Cerebellar nuclear complex (tissue), 1 donor: ENCODE results near the gene RAPGEF4.
"Not testable (repeated sequence)": the region's sequence is repeated elsewhere in the genome, so short reads cannot be mapped to it uniquely, and the experiment has no call there.

ENCODE experiments used
- DNase-seq, 2 experiments: peaks; one replicate each; lab custom pipeline; 2025; lab: John Stamatoyannopoulos, UW

Gene RAPGEF4

GRCh38 chr2:172726172-172726735 is 9.4 kb upstream of the RAPGEF4 start:
- peak; percentile 84 to 87 for DNase-seq

- no peak for DNase-seq
Observed at GRCh38 chr2:172730411-172730810, 5.2 kb upstream of the RAPGEF4 start.

DNA sequence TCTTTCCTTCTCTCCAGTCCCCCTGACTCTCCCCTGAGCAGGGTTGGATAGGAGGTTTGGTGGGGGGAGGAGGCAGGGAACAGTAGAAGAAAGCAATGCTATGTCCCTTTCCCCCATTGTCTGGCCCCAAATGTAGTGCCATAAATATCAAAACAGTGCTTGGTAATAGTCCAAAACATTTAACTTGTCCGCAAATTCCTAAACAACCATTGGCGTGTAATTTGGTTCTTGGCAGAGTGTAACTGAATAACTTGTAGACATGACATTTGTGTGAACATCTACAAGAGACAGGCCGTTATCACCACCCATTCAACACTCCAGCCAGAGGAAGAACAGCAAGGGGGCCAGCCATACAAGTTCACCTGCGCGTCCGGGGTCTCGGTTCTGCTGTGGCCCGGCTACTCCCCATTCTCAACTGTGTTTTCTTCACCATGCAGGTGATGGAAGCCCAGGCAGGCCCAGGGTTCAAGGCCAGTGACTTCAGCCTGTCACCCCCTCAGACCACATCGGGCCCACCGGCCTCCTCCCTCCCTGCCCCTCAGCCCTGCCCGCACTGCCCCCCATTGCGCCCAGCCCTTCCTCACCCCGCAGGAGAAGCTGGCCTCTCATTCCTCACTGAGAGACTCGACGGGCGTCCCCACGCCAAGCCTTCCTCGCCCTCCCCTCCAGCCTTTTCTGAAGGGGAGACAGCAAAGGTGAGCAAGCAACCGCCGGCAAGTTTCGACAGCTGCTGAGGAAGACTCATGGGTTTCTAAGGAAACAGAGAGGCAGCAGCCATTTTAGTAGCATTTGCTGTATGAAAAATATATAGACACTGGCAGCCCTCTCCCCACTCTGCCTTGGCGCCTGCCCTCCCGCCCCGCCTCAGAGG is 699 bp upstream of the RAPGEF4 start:
- no peak for DNase-seq

DNA sequence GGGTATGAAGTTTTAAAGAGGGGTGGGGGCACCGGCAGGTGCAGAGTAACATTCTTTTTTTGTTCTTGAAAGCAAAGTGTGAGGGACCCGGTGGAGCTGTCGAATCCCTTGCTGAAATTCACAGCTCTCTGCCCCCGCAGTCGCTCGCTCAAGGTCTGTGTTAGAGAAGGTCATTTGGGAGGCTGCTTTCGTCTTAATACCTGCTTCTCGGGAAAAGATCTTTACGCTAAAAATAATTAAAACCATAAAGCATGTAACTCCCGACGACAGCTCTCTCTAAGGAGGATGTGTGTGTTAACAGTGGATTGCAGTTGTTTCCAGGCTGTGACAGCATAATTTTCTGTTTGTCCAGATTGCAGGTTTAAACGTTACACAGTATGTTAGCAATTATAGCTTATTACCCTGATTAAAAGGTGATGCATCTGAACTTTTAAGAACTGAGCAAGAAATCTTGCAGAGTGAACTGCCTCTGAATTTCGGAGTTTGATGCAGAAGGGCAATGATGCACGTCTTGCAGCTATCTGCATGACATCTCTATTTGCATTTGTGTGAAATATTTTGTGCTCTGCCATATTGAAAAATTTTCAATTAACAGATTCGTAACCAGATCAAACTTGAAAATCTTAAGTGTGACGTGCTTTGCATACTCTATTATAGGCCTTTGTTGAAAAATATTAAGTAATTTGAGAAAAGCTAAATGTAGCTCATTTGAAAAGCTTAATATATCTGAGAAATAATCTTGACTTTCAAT is 954 bp downstream of the RAPGEF4 start:
- no peak for DNase-seq

- no peak for DNase-seq
Observed at GRCh38 chr2:172739661-172740266, 4.1 kb downstream of the RAPGEF4 start.

GRCh38 chr2:172740856-172741255 is 5.2 kb downstream of the RAPGEF4 start:
- DNase-seq, result no peak

GRCh38 chr2:172742931-172743540 is 7.4 kb downstream of the RAPGEF4 start:
- no peak for DNase-seq

DNA sequence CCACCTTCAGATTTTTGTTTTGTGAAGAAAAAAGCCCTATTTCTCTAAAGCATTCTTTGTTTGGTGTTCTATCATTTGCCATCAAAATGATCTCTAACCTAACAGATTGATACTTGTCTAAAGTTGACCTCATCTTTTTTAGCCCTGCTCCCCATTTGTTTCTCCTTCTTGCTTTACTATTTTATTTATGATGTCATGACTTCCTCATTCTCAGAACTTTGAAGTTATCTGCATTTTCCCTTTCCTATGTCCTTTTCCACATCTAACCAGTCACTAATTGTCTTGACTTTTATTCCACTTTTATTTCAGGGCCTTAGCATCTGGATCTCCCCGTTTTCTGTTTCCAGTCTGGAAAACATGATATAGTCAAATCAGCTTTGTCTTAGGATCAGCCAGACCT is 8.3 kb downstream of the RAPGEF4 start:
- DNase-seq, result no peak

DNA sequence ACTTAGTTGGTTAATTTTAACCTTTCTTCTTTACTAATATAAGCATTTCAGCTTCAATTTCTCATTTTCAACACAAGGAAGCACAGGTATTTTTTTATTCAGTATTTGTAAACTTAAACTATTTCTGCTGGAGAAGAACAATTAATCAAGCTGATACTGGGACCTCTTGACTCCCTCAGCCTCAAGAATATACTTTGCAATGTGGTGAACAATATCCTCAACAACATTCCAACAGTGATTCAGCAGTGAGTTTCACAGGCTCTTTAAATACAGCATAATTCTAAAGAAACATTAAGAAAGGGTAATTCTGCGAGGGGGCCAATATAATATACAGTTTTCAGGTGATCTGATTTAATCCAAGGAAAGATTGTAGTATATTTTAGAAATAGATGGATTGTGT is 10.0 kb downstream of the RAPGEF4 start:
- DNase-seq, result no peak

- DNase-seq, result not testable (repeated sequence)
Observed at GRCh38 chr2:172748543-172748942, 12.9 kb downstream of the RAPGEF4 start.

DNA sequence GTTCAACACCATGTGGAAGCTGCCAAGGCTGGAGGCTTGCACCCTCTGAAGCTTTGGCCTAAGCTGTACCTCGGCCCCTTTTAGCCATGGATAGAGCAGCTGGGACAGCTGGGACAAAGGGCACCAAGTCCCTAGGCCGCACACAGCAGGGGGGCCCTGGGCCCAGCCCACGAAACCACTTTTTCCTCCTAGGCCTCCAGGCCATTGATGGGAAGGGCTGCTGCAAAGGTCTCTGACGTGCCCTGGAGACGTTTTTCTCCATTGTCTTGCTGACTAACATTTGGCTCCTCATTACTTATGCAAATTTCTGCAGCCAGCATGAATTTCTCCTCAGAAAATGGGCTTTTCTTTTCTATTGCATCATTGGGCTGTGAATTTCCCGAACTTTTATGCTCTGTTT is 13.7 kb downstream of the RAPGEF4 start:
- DNase-seq, result no peak

DNA sequence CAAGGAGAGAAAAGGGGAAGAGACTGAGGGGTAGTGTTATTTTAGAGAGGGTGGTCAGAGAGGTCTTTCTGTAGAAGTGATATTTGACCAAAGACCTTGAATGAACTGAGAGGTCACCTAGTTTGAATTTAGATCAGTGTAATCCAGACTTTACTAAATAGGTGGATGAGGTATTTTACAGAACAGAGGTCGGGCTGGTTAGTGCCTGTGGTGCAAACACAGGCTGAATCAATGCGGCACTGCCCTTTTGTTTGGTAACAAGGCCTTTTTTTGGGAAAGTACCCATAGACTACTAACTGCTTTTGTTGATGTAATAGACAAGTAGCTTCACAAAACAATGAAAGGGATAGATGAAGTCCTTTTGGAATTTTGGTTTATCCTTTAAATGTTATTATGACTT is 15.9 kb downstream of the RAPGEF4 start:
- DNase-seq, result no peak

- DNase-seq, result no peak
Observed at GRCh38 chr2:172753610-172754009, 18.0 kb downstream of the RAPGEF4 start.

- no peak for DNase-seq
Observed at GRCh38 chr2:172759441-172759840, 23.8 kb downstream of the RAPGEF4 start.

DNA sequence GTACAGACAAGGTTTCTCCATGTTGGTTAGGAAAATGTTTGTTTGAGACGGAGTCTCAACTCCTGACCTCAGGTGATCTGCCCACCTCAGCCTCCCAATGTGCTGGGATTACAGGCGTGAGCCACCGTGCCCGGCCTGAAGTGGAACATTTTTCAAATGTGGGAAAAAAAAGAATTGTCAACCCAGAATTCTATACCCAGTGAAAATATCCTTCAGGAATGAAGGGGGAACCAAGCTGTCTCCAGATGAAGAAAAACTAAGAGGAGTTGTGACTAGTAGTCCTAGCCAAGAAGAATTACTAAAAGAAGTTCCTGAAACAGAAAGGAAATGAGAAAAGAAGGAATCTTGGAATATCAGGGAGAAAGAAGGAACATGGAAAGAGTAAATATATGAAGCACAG is 25.7 kb downstream of the RAPGEF4 start:
- DNase-seq, result no peak

GRCh38 chr2:172762574-172762973 is 26.9 kb downstream of the RAPGEF4 start:
- DNase-seq, result no peak

DNA sequence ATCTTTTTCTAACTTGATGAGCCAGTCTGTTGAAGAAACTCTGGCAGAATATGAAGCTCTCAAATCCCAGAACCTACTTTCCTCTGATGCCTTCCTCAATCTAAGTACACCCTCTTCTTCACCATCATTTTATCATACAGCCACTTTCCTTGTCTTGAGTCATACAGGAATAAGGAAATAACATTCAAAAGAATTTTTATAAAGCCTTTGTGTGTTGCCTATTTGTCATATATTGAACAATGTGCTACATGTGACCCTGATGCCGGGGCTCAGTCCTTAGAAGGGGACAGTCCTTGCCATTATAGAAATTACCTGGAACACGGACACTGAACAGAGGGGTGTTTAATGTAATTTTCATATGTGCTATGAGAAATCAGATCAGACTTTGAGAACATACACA is 27.4 kb downstream of the RAPGEF4 start:
- DNase-seq, result no peak

GRCh38 chr2:172765662-172766061 is 30.0 kb downstream of the RAPGEF4 start:
- DNase-seq, result no peak

- no peak for DNase-seq
Observed at GRCh38 chr2:172768401-172768800, 32.8 kb downstream of the RAPGEF4 start.

- DNase-seq, result no peak
Observed at GRCh38 chr2:172769879-172770278, 34.2 kb downstream of the RAPGEF4 start.

- DNase-seq, result no peak
Observed at GRCh38 chr2:172770887-172771286, 35.2 kb downstream of the RAPGEF4 start.

DNA sequence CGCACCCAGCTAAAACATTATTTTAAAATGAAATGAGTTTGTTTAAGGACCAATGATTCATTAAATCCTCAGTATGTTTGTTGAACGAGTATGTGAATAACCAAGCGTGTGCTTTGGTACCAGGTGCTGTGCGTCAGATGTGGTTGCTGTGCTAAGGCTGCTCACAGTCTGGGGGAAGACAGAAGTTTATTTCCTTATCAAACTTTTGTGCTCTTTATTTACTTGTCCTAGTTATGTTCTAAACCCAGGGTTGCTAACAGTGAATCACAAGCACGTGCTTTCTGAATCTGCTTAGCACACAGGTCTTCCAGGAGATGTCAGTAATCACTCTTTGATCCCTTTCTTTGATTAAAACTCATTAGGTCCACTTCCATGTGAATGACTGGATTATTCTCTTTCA is 37.0 kb downstream of the RAPGEF4 start:
- no peak for DNase-seq
